GDM1 (cell line): ENCODE data around the gene NBPF20.
"Not testable (repeated sequence)": the region's sequence is repeated elsewhere in the genome, so short reads cannot be mapped to it uniquely, and the experiment has no call there.

Source experiments
- DNase-seq: peaks from one replicate; lab custom pipeline; 2025; lab: John Stamatoyannopoulos, UW

The NBPF20 gene

GRCh38 chr1:145425436-145426029 lies at the start of gene NBPF20:
Gene NBPF20 (minus strand): TSS chr1:145425603. CDS start chr1:145405272, 20,331 bp downstream.
- peak; percentile 57 for DNase-seq

- DNase-seq: not testable (repeated sequence)
Observed at GRCh38 chr1:145474837-145475368, 49.5 kb upstream of the NBPF20 start.

GRCh38 chr1:145472731-145473130 lies 47.3 kb upstream of the NBPF20 start:
- not testable (repeated sequence) for DNase-seq

- not testable (repeated sequence) for DNase-seq
Observed at GRCh38 chr1:145471365-145471764, 46.0 kb upstream of the NBPF20 start.

GRCh38 chr1:145465405-145466144 lies 40.2 kb upstream of the NBPF20 start:
- not testable (repeated sequence) for DNase-seq

- DNase-seq: not testable (repeated sequence)
Observed at GRCh38 chr1:145464708-145465336, 39.4 kb upstream of the NBPF20 start.

- not testable (repeated sequence) for DNase-seq
Observed at GRCh38 chr1:145464017-145464416, 38.6 kb upstream of the NBPF20 start.

- DNase-seq: not testable (repeated sequence)
Observed at GRCh38 chr1:145460684-145461083, 35.3 kb upstream of the NBPF20 start.

- not testable (repeated sequence) for DNase-seq
Observed at GRCh38 chr1:145460048-145460447, 34.6 kb upstream of the NBPF20 start.

GRCh38 chr1:145459591-145459990 lies 34.2 kb upstream of the NBPF20 start:
- DNase-seq: not testable (repeated sequence)

GRCh38 chr1:145459063-145459462 lies 33.7 kb upstream of the NBPF20 start:
- not testable (repeated sequence) for DNase-seq

- not testable (repeated sequence) for DNase-seq
Observed at GRCh38 chr1:145454824-145455177, 29.4 kb upstream of the NBPF20 start.

GRCh38 chr1:145453873-145454823 lies 28.7 kb upstream of the NBPF20 start:
- DNase-seq: not testable (repeated sequence)

- DNase-seq: not testable (repeated sequence)
Observed at GRCh38 chr1:145452506-145452905, 27.1 kb upstream of the NBPF20 start.

GRCh38 chr1:145451914-145452313 lies 26.5 kb upstream of the NBPF20 start:
- DNase-seq: not testable (repeated sequence)

GRCh38 chr1:145445219-145445618 lies 19.8 kb upstream of the NBPF20 start:
- not testable (repeated sequence) for DNase-seq

- not testable (repeated sequence) for DNase-seq
Observed at GRCh38 chr1:145442340-145442739, 16.9 kb upstream of the NBPF20 start.

GRCh38 chr1:145431363-145432256 lies 6.2 kb upstream of the NBPF20 start:
- DNase-seq: not testable (repeated sequence)

- DNase-seq: not testable (repeated sequence)
Observed at GRCh38 chr1:145430830-145431229, 5.4 kb upstream of the NBPF20 start.

- DNase-seq: not testable (repeated sequence)
Observed at GRCh38 chr1:145429329-145429728, 3.9 kb upstream of the NBPF20 start.
